Glutamatergic neuron (in vitro differentiated cells): Measurements from ENCODE around the gene FCMR. TPM values are rescaled to one million over a fixed set of nuclear protein-coding genes. Genes with fewer than 3 reads are reported as not detected.

Experiments
- DNase-seq: peaks from one replicate; pipeline ENCODE4 v3.0.0; 2022
- H3K27ac Mint-ChIP-seq: one replicate; pipeline ENCODE4 v1.8.0; 2020; ENCODE audit warnings: mild to moderate bottlenecking, mixed read lengths, inconsistent platforms; ENCODE audit not compliant: unreplicated experiment
- H3K27me3 Mint-ChIP-seq: one replicate; pipeline ENCODE4 v1.8.0; 2020; ENCODE audit warnings: mild to moderate bottlenecking, moderate library complexity, mixed read lengths, inconsistent platforms; ENCODE audit not compliant: unreplicated experiment
- H3K36me3 Mint-ChIP-seq: one replicate; pipeline ENCODE4 v1.8.0; 2020; ENCODE audit warnings: mild to moderate bottlenecking, mixed read lengths, inconsistent platforms; ENCODE audit not compliant: unreplicated experiment
- H3K4me1 Mint-ChIP-seq: one replicate; pipeline ENCODE4 v1.8.0; 2020; ENCODE audit warnings: mild to moderate bottlenecking, low read depth, mixed read lengths, inconsistent platforms; ENCODE audit not compliant: unreplicated experiment
- H3K4me3 Mint-ChIP-seq: one replicate; pipeline ENCODE4 v1.8.0; 2020; ENCODE audit warnings: mild to moderate bottlenecking, mixed read lengths, inconsistent platforms; ENCODE audit not compliant: unreplicated experiment
- H3K9me3 Mint-ChIP-seq: one replicate; pipeline ENCODE4 v1.8.0; 2020; ENCODE audit warnings: mild to moderate bottlenecking, moderate library complexity, mixed read lengths, inconsistent platforms; ENCODE audit not compliant: unreplicated experiment
- total RNA-seq: library from RNA; stranded (reverse); fragmentation: NEBNext Ultra II Directional; extraction: Animal tissue kit (Norgen Biotek cat#: 25700); gene quantifications from one replicate; pipeline ENCODE4 v1.2.1, GENCODE V29; 2021; ENCODE audit not compliant: unreplicated experiment
- TF ChIP-seq, protein P1 (sequence below): fragments of 200-600 bp; sonication (generic); IDR thresholded peaks from one replicate; pipeline ENCODE4 v1.5.0; 2021; ENCODE audit not compliant: partially characterized antibody, unreplicated experiment

Gene FCMR
- total RNA-seq, 1 donor from 2014 or later: not detected

DNA sequence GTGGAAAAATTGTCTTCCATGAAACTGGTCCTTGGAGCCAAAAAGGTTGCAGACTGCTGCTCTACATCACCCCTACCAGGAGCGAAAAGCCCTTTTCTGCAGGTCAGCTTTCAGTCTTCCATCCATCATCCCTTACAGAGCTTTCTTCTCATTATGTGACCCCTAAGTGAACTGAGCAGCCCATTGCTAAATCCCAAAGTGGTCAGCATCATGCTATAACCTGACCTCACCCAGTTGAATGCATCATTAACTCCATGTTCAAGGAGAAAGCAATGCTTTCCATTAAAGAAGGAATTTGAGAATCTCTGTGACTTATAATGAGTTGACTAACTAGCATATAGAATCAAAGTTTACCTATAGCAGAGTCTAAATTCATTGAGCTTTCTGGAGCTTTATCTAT is 34.9 kb downstream of the FCMR start:
- H3K4me1 Mint-ChIP-seq: no peaks in the 10 kb centered on the region
- TF ChIP-seq, protein P1, sequence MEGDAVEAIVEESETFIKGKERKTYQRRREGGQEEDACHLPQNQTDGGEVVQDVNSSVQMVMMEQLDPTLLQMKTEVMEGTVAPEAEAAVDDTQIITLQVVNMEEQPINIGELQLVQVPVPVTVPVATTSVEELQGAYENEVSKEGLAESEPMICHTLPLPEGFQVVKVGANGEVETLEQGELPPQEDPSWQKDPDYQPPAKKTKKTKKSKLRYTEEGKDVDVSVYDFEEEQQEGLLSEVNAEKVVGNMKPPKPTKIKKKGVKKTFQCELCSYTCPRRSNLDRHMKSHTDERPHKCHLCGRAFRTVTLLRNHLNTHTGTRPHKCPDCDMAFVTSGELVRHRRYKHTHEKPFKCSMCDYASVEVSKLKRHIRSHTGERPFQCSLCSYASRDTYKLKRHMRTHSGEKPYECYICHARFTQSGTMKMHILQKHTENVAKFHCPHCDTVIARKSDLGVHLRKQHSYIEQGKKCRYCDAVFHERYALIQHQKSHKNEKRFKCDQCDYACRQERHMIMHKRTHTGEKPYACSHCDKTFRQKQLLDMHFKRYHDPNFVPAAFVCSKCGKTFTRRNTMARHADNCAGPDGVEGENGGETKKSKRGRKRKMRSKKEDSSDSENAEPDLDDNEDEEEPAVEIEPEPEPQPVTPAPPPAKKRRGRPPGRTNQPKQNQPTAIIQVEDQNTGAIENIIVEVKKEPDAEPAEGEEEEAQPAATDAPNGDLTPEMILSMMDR: no peak
- no peak for DNase-seq
- H3K36me3 Mint-ChIP-seq: no peaks in the 10 kb centered on the region
- no peaks in the 10 kb centered on the region for H3K9me3 Mint-ChIP-seq
- H3K4me3 Mint-ChIP-seq: no peak overlapping the region
- no peak overlapping the region for H3K27ac Mint-ChIP-seq
- H3K27me3 Mint-ChIP-seq: no peaks in the 10 kb centered on the region

GRCh38 chr1:206885341-206886060 is 36.2 kb downstream of the FCMR start:
- TF ChIP-seq, protein P1: no peak
- no peak overlapping the region for H3K4me3 Mint-ChIP-seq
- H3K27me3 Mint-ChIP-seq: no peaks in the 10 kb centered on the region
- no peaks in the 10 kb centered on the region for H3K9me3 Mint-ChIP-seq
- no peaks in the 10 kb centered on the region for H3K36me3 Mint-ChIP-seq
- H3K27ac Mint-ChIP-seq: no peak overlapping the region
- no peak for DNase-seq
- no peaks in the 10 kb centered on the region for H3K4me1 Mint-ChIP-seq

DNA sequence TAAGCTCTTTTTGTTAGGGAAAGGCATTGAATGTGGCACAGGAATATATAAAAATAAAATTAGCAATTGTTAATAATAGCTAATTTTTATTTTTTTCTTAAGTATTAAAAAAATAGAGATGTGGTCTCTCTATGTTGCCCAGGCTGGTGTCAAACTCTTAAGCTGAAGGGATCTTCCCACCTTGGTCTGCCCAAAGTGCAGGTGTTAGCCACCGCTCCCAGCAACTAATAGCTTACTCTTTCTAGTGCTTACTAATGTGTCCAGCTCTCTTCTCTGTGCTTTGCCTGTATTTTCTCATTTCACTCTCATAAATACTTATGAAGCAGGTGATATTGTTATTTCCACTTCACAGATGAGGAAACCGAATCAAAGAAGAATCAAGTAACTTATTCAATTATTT is 37.9 kb downstream of the FCMR start:
- Mint-ChIP-seq H3K4me3 (no peak overlapping the region), H3K4me1 (no peaks in the 10 kb centered on the region), H3K9me3 (no peaks in the 10 kb centered on the region), H3K27ac (no peak overlapping the region), H3K27me3 (no peaks in the 10 kb centered on the region), H3K36me3 (no peaks in the 10 kb centered on the region)
- no peak for DNase-seq
- TF ChIP-seq, protein P1: no peak

DNA sequence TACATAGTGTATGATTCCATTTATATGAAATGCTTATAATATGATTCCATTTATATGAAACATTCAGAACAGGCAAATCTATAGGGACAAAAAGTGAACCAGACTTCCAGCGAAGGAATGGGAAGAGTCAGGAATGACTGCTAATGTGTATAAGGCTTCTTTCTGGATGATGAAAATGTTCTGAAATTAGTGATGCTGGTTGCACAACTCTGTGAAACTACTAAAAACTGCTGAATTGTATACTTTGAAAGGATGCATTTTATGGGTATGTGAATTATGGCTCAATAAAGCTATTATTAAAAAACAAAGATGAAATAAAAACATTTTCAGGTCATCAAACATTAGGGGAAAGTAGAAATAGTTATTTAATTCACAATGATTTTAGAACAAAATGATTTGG is 38.6 kb downstream of the FCMR start:
- peaks cover 2% of the 10 kb centered on the region for H3K9me3 Mint-ChIP-seq
- H3K4me1 Mint-ChIP-seq: no peaks in the 10 kb centered on the region
- no peak for DNase-seq
- H3K27ac Mint-ChIP-seq: no peak overlapping the region
- H3K4me3 Mint-ChIP-seq: no peak overlapping the region
- TF ChIP-seq, protein P1: no peak
- no peaks in the 10 kb centered on the region for H3K27me3 Mint-ChIP-seq
- no peaks in the 10 kb centered on the region for H3K36me3 Mint-ChIP-seq

GRCh38 chr1:206882555-206882954 is 39.2 kb downstream of the FCMR start:
- H3K4me3 Mint-ChIP-seq: no peak overlapping the region
- peaks cover 2% of the 10 kb centered on the region for H3K9me3 Mint-ChIP-seq
- H3K4me1 Mint-ChIP-seq: no peaks in the 10 kb centered on the region
- no peaks in the 10 kb centered on the region for H3K27me3 Mint-ChIP-seq
- no peak overlapping the region for H3K27ac Mint-ChIP-seq
- no peak for DNase-seq
- TF ChIP-seq, protein P1: peak; percentile 58
- peaks cover 1% of the 10 kb centered on the region for H3K36me3 Mint-ChIP-seq
